ENCODE data around the gene AACS. TPM values are rescaled to one million over a fixed set of nuclear protein-coding genes. Genes with fewer than 3 reads are reported as not detected.

AACS gene
- total RNA-seq, 1 donor from 2014 or later: 16.6 TPM

- no peaks in the 10 kb centered on the region for H3K36me3 Mint-ChIP-seq
- Histone ChIP-seq H3K4me2 (peak overlapping the region; percentile 94), H4K20me1 (ENCODE audit: low read depth) (peaks cover 53% of the 10 kb centered on the region), H3K9ac (no peak overlapping the region), H3K4me1 (peaks cover 54% of the 10 kb centered on the region), H3K4me3 (peak overlapping the region; percentile 94), H2AFZ (replicated peaks) (no peak overlapping the region), H3K79me2 (ENCODE audit: low read depth) (no peaks in the 10 kb centered on the region), H3K36me3 (no peaks in the 10 kb centered on the region), H3F3A (ENCODE audit: low read depth) (peaks cover 48% of the 10 kb centered on the region), H3K27me3 (peaks cover 59% of the 10 kb centered on the region), H3K9me3 (ENCODE audit: low read depth) (no peaks in the 10 kb centered on the region), H3K27ac (peak overlapping the region; percentile 0)
- TF ChIP-seq CTCF (IDR thresholded peaks at IDR 0.05) (no peak), EZH2phosphoT487 (IDR thresholded peaks at IDR 0.05) (no peak), EZH2 (IDR thresholded peaks at IDR 0.05) (no peak)
- H3K4me1 Mint-ChIP-seq: peaks cover 40% of the 10 kb centered on the region
- peak overlapping the region; percentile 85 for H3K4me3 Mint-ChIP-seq
- peak; percentile 83 for DNase-seq (ENCODE audit: low spot score)
- H3K9me3 Mint-ChIP-seq: peaks cover 2% of the 10 kb centered on the region
- no peak overlapping the region for H3K27ac Mint-ChIP-seq
- peaks cover 42% of the 10 kb centered on the region for H3K27me3 Mint-ChIP-seq (ENCODE audit: insufficient read depth, low read depth)
Observed at GRCh38 chr12:125185311-125185739, 120.1 kb downstream of the AACS start.

GRCh38 chr12:125185740-125186470 is 120.7 kb downstream of the AACS start, which contains the start of gene TMEM132B:
Gene TMEM132B, plus strand, starts transcription at chr12:125186386.
- H3F3A ChIP-seq (ENCODE audit: low read depth): peaks cover 48% of the 10 kb centered on the region
- peak within 1 kb of the TSS; percentile 85 for H3K4me3 Mint-ChIP-seq
- H3K27me3 Mint-ChIP-seq (ENCODE audit: insufficient read depth, low read depth): peaks cover 43% of the 10 kb centered on the region
- H3K27ac Mint-ChIP-seq: no peak within 1 kb of the TSS
- peaks cover 60% of the 10 kb centered on the region for H3K27me3 ChIP-seq
- DNase-seq (ENCODE audit: low spot score): peak; percentile 97
- H3K36me3 Mint-ChIP-seq: no peaks in the 10 kb centered on the region
- H3K4me1 ChIP-seq: peaks cover 54% of the 10 kb centered on the region
- H3K9ac ChIP-seq: no peak within 1 kb of the TSS
- no peaks in the 10 kb centered on the region for H3K9me3 ChIP-seq (ENCODE audit: low read depth)
- H3K4me1 Mint-ChIP-seq: peaks cover 40% of the 10 kb centered on the region
- H3K4me2 ChIP-seq: peak within 1 kb of the TSS; percentile 100
- H3K9me3 Mint-ChIP-seq: peaks cover 2% of the 10 kb centered on the region
- H3K4me3 ChIP-seq: peak within 1 kb of the TSS; percentile 94
- TF ChIP-seq EZH2phosphoT487 (IDR thresholded peaks at IDR 0.05) (no peak), EZH2 (IDR thresholded peaks at IDR 0.05) (peak; percentile 16), CTCF (IDR thresholded peaks at IDR 0.05) (peak; percentile 68)
- no peaks in the 10 kb centered on the region for H3K36me3 ChIP-seq
- peaks cover 53% of the 10 kb centered on the region for H4K20me1 ChIP-seq (ENCODE audit: low read depth)
- H3K79me2 ChIP-seq (ENCODE audit: low read depth): no peaks in the 10 kb centered on the region
- H2AFZ ChIP-seq (replicated peaks): peak within 1 kb of the TSS; percentile 63
- H3K27ac ChIP-seq: peak within 1 kb of the TSS; percentile 0

GRCh38 chr12:125186471-125187147 is 121.4 kb downstream of the AACS start:
- peak overlapping the region; percentile 84 for H3K4me3 Mint-ChIP-seq
- H3K36me3 Mint-ChIP-seq: no peaks in the 10 kb centered on the region
- peaks cover 40% of the 10 kb centered on the region for H3K4me1 Mint-ChIP-seq
- H3K4me3 ChIP-seq: peak overlapping the region; percentile 94
- H3K27me3 ChIP-seq: peaks cover 60% of the 10 kb centered on the region
- peaks cover 2% of the 10 kb centered on the region for H3K9me3 Mint-ChIP-seq
- H3K9ac ChIP-seq: no peak overlapping the region
- no peak overlapping the region for H3K27ac Mint-ChIP-seq
- no peaks in the 10 kb centered on the region for H3K79me2 ChIP-seq (ENCODE audit: low read depth)
- peak; percentile 58 for DNase-seq (ENCODE audit: low spot score)
- H2AFZ ChIP-seq (replicated peaks): peak overlapping the region; percentile 63
- peaks cover 53% of the 10 kb centered on the region for H4K20me1 ChIP-seq (ENCODE audit: low read depth)
- H3K27ac ChIP-seq: no peak overlapping the region
- H3K36me3 ChIP-seq: no peaks in the 10 kb centered on the region
- peak overlapping the region; percentile 100 for H3K4me2 ChIP-seq
- H3K9me3 ChIP-seq (ENCODE audit: low read depth): no peaks in the 10 kb centered on the region
- TF ChIP-seq CTCF (IDR thresholded peaks at IDR 0.05) (no peak), EZH2phosphoT487 (IDR thresholded peaks at IDR 0.05) (no peak), EZH2 (IDR thresholded peaks at IDR 0.05) (no peak)
- H3K4me1 ChIP-seq: peaks cover 54% of the 10 kb centered on the region
- H3K27me3 Mint-ChIP-seq (ENCODE audit: insufficient read depth, low read depth): peaks cover 39% of the 10 kb centered on the region
- H3F3A ChIP-seq (ENCODE audit: low read depth): peaks cover 48% of the 10 kb centered on the region

All from neural progenitor cell (in vitro differentiated cells).